GM21825 (cell line): Measurements from ENCODE around the gene LRRC56.

Source experiments
- ATAC-seq: cut with Tn5 transposase; IDR thresholded peaks from one replicate; pipeline ENCODE4 v1.9.1; 2021; ENCODE audit warnings: mild to moderate bottlenecking, moderate library complexity; ENCODE audit not compliant: unreplicated experiment

Gene LRRC56

GRCh38 chr11:536841-537621 lies at the start of gene LRRC56:
Gene LRRC56, plus strand, starts transcription at chr11:537527. Its CDS starts 3,158 bp downstream, at chr11:540685.
- peak; percentile 40 for ATAC-seq

GRCh38 chr11:487571-488021 lies 49.7 kb upstream of the LRRC56 start:
- ATAC-seq: no peak

- no peak for ATAC-seq
These were observed 49.3 kb upstream of the LRRC56 start for GRCh38 chr11:488062-488461.

GRCh38 chr11:488579-488978 lies 48.7 kb upstream of the LRRC56 start:
- ATAC-seq: no peak

GRCh38 chr11:488992-489391 lies 48.3 kb upstream of the LRRC56 start:
- no peak for ATAC-seq

- no peak for ATAC-seq
These were observed 47.6 kb upstream of the LRRC56 start for GRCh38 chr11:489610-490185.

GRCh38 chr11:490186-490929 lies 47.0 kb upstream of the LRRC56 start:
- no peak for ATAC-seq

- ATAC-seq: no peak
These were observed 46.4 kb upstream of the LRRC56 start for GRCh38 chr11:490930-491260.

- no peak for ATAC-seq
These were observed 46.0 kb upstream of the LRRC56 start for GRCh38 chr11:491358-491757.

- ATAC-seq: no peak
These were observed 44.7 kb upstream of the LRRC56 start for GRCh38 chr11:492427-493226.

- no peak for ATAC-seq
These were observed 42.4 kb upstream of the LRRC56 start for GRCh38 chr11:494761-495536.

GRCh38 chr11:495537-495931 lies 41.8 kb upstream of the LRRC56 start:
- ATAC-seq: no peak

GRCh38 chr11:496834-497564 lies 40.3 kb upstream of the LRRC56 start:
- ATAC-seq: no peak

- ATAC-seq: no peak
These were observed 39.6 kb upstream of the LRRC56 start for GRCh38 chr11:497565-498296.

- no peak for ATAC-seq
These were observed 38.8 kb upstream of the LRRC56 start for GRCh38 chr11:498297-499181.

GRCh38 chr11:499201-500076 lies 37.9 kb upstream of the LRRC56 start:
- no peak for ATAC-seq
